K562 (cell line): ENCODE results near the gene TFAP2E. TPM values are rescaled to one million over a fixed set of nuclear protein-coding genes. Genes with fewer than 3 reads are reported as not detected.

Experiments
- BCOR ChIP-seq: fragments of 450-650 bp; IDR thresholded peaks from 2 replicates; pipeline ENCODE4 v1.6.1; 2016
- CEBPZ ChIP-seq: fragments of 150-350 bp; IDR thresholded peaks from 2 replicates; pipeline ENCODE4 v1.6.1; 2014; ENCODE audit warnings: low read depth, mild to moderate bottlenecking, low read length, borderline replicate concordance
- CXXC5 ChIP-seq: fragments of 250-450 bp; sonication (Bioruptor Pico); IDR thresholded peaks from 2 replicates; pipeline ENCODE4 v1.8.0; 2022; ENCODE audit warnings: inconsistent platforms, mild to moderate bottlenecking, moderate library complexity
- FOXK1 ChIP-seq: sonication (generic); formaldehyde crosslinking; IDR thresholded peaks from 2 replicates; pipeline ENCODE4 v1.8.0; 2022; ENCODE audit warnings: missing genetic modification reagents, mild to moderate bottlenecking, borderline replicate concordance
- JUN ChIP-seq, 2 experiments: sonication (generic) in 1 of 2; formaldehyde crosslinking in 1 of 2; IDR thresholded peaks; 2 replicates each; pipeline versions ENCODE4 v1.6.1 to v1.8.0; 2012 to 2022; ENCODE audit warnings: borderline replicate concordance in 2 of 2, mild to moderate bottlenecking in 2 of 2, improper control_type of control experiment in 1 of 2, low read depth in 1 of 2, low read length in 1 of 2, missing genetic modification reagents in 1 of 2
- MAX ChIP-seq: sonication (generic); formaldehyde crosslinking; IDR thresholded peaks from 2 replicates; pipeline ENCODE4 v1.9.0; 2022; ENCODE audit warnings: mild to moderate bottlenecking, missing genetic modification reagents
- MTA2 ChIP-seq: fragments of 450-650 bp; IDR thresholded peaks from 2 replicates; pipeline ENCODE4 v1.6.1; 2016; ENCODE audit warnings: low read depth
- NCOR1 ChIP-seq: fragments of 450-650 bp; IDR thresholded peaks from 2 replicates; pipeline ENCODE4 v1.6.1; 2016; ENCODE audit warnings: mild to moderate bottlenecking, moderate library complexity
- PHF8 ChIP-seq: fragments of 200-600 bp; sonication (generic); IDR thresholded peaks from 2 replicates; pipeline ENCODE4 v1.6.1; 2012; ENCODE audit warnings: mixed run types, mild to moderate bottlenecking, inconsistent platforms, low read length, moderate library complexity, borderline replicate concordance
- POLR2H ChIP-seq: IDR thresholded peaks from 2 replicates; pipeline ENCODE4 v1.6.1; 2016; ENCODE audit warnings: missing genetic modification characterization, low read depth, mild to moderate bottlenecking, control low read depth, missing compliant biosample characterization, moderate library complexity
- PRPF4 ChIP-seq: fragments of 200-400 bp; formaldehyde crosslinking; IDR thresholded peaks from one replicate; pipeline ENCODE4 v1.6.1; 2017; ENCODE audit warnings: low read length, low read depth, mild to moderate bottlenecking; ENCODE audit not compliant: insufficient read depth, poor library complexity, severe bottlenecking
- SMARCE1 ChIP-seq: fragments of 450-650 bp; IDR thresholded peaks from 2 replicates; pipeline ENCODE4 v1.7.1; 2016; ENCODE audit warnings: mild to moderate bottlenecking
- SP2 ChIP-seq: IDR thresholded peaks from 2 replicates; pipeline ENCODE4 v1.6.1; 2011; ENCODE audit warnings: mild to moderate bottlenecking, low read depth, low read length, moderate library complexity; ENCODE audit not compliant: poor library complexity, severe bottlenecking; ENCODE audit errors: extremely low read depth
- STAG1 ChIP-seq: sonication (generic); formaldehyde crosslinking; IDR thresholded peaks from 2 replicates; pipeline ENCODE4 v1.5.0; 2020; ENCODE audit warnings: missing genetic modification reagents, borderline replicate concordance
- TAL1 ChIP-seq: fragments of 450-650 bp; IDR thresholded peaks from 2 replicates; pipeline ENCODE4 v1.6.1; 2016; ENCODE audit warnings: mild to moderate bottlenecking
- TSC22D4 ChIP-seq: fragments of 450-650 bp; IDR thresholded peaks from 2 replicates; pipeline ENCODE4 v1.6.1; 2016; ENCODE audit warnings: missing genetic modification characterization, missing biosample characterization, control low read depth
- USF2 ChIP-seq: sonication (generic); formaldehyde crosslinking; IDR thresholded peaks from 2 replicates; pipeline ENCODE4 v1.5.0; 2020; ENCODE audit warnings: missing genetic modification reagents
- ZBED1 ChIP-seq: IDR thresholded peaks from 2 replicates; pipeline ENCODE4 v1.6.1; 2014
- ZNF175 ChIP-seq: fragments of 200-800 bp; sonication (Bioruptor generic); IDR thresholded peaks from 2 replicates; pipeline ENCODE4 v1.6.1; 2016; ENCODE audit warnings: low read depth, mild to moderate bottlenecking, missing genetic modification characterization, missing compliant biosample characterization
- ZNF282 ChIP-seq: sonication (generic); formaldehyde crosslinking; IDR thresholded peaks from 2 replicates; pipeline ENCODE4 v1.8.1; 2023; ENCODE audit warnings: missing genetic modification reagents
- ZNF316 ChIP-seq: fragments of 450-650 bp; IDR thresholded peaks from 2 replicates; pipeline ENCODE4 v1.6.1; 2016
- ZNF324 ChIP-seq: fragments of 250-450 bp; sonication (Bioruptor Pico); IDR thresholded peaks from 2 replicates; pipeline ENCODE4 v1.4.0; 2020; ENCODE audit warnings: mild to moderate bottlenecking
- ZNF41 ChIP-seq: fragments of 250-450 bp; sonication (Bioruptor Pico); conservative IDR thresholded peaks from 2 replicates; pipeline ENCODE4 v1.4.0; 2020; ENCODE audit warnings: mild to moderate bottlenecking
- ZNF507 ChIP-seq: conservative IDR thresholded peaks from 2 replicates; pipeline ENCODE4 v1.6.1; 2017; ENCODE audit warnings: missing genetic modification characterization, missing compliant biosample characterization
- ZNF512 ChIP-seq: IDR thresholded peaks from 2 replicates; pipeline ENCODE4 v1.6.1; 2016; ENCODE audit warnings: missing genetic modification characterization, missing compliant biosample characterization
- polyA plus RNA-seq, 8 experiments: library from polyadenylated mRNA; depleted of rRNA in 4 of 8; stranded (reverse) in 5 of 8; unstranded in 3 of 8; fragments of >200 nt; fragmentation: Nextera tagmentation in 2 of 8; fragmentation: Illumina TruSeq in 1 of 8; extraction: Ambion mirVana in 2 of 8; extraction: Trizol in 1 of 8; gene quantifications; 2 replicates each; pipeline versions ENCODE4 v1.2.1 to v1.2.3, GENCODE V29; 2011 to 2014; ENCODE audit warnings: inconsistent platforms in 1 of 8, missing spikeins in 1 of 8
- total RNA-seq, 7 experiments: library from RNA; depleted of rRNA in 6 of 7; stranded (reverse); fragments of >200 nt in 6 of 7; fragmentation: Illumina TruSeq in 2 of 7; extraction: Trizol in 2 of 7; gene quantifications; 2 replicates each; pipeline versions ENCODE4 v1.2.1 to v1.2.3, GENCODE V29; 2011 to 2021; ENCODE audit warnings: low replicate concordance in 1 of 7

Gene TFAP2E
- total and polyA plus RNA-seq, 9 of the 15 experiments (the other 6 are each of a cell fraction or from before 2014, with no cell fraction given), result 0.03 to 0.11 (median 0.07) TPM; not detected in 4

- no peak for TF ChIP-seq ZNF282 (CRISPR knock-in tag)
- TF ChIP-seq POLR2H (tag), result no peak
- TF ChIP-seq ZBED1, result no peak
- TF ChIP-seq ZNF324, result no peak
- no peak for TF ChIP-seq ZNF316
- TF ChIP-seq TSC22D4 (tag), result no peak
- no peak for TF ChIP-seq SMARCE1
- TF ChIP-seq MTA2, result 0 out of 2 replicates have a peak, but pooled peaks have one; percentile 13
- TF ChIP-seq ZNF512, result peak; percentile 62
- peak; percentile 7; the same call in 1 of the 2 replicates for TF ChIP-seq BCOR
- 0 out of 2 replicates have a peak, but pooled peaks have one; percentile 8 for TF ChIP-seq TAL1
- TF ChIP-seq MAX (CRISPR knock-in tag), result no peak
- no peak for TF ChIP-seq ZNF175 (CRISPR knock-in tag)
- TF ChIP-seq USF2 (CRISPR knock-in tag), result no peak
- no peak for TF ChIP-seq CEBPZ
- no peak for TF ChIP-seq PHF8
- TF ChIP-seq JUN (IDR thresholded peaks at IDR 0.05; ENCODE audit: borderline replicate concordance, low read depth, low read length), result no peak
- TF ChIP-seq JUN (CRISPR knock-in tag; IDR thresholded peaks at IDR 0.05; ENCODE audit: borderline replicate concordance), result no peak
- peak; percentile 42 for TF ChIP-seq CXXC5
- TF ChIP-seq NCOR1, result 0 out of 2 replicates have a peak, but pooled peaks have one; percentile 2
- no peak for TF ChIP-seq PRPF4
- TF ChIP-seq SP2, result no peak
- TF ChIP-seq FOXK1 (CRISPR knock-in tag), result no peak
- TF ChIP-seq STAG1, result no peak
- TF ChIP-seq ZNF41 (CRISPR knock-in tag), result no peak
- TF ChIP-seq ZNF507 (tag), result no peak
Measured at GRCh38 chr1:35642471-35642955, 69.4 kb downstream of the TFAP2E start (continued).
